Astrocyte of the spinal cord (primary cell): ENCODE measurements around the gene RBM3.
"Not testable (repeated sequence)": the region's sequence is repeated elsewhere in the genome, so short reads cannot be mapped to it uniquely, and the experiment has no call there.

Experiments used
- DNase-seq: peaks from one replicate; pipeline ENCODE4 v3.0.0; 2011; ENCODE audit warnings: low read depth, low spot score
- H3K4me3 ChIP-seq: 2 replicates; pipeline ENCODE4 v1.5.1; 2011; ENCODE audit warnings: low read depth, mild to moderate bottlenecking, low read length, moderate library complexity
- in situ Hi-C: cut with HindIII; loops from 2 replicates; pipeline ENCODE4 v1.10.0; 2017; ENCODE audit warnings: low sequenced_read_pairs
- TF ChIP-seq, protein P1 (sequence below): IDR thresholded peaks from 2 replicates; pipeline ENCODE4 v1.5.1; 2012; ENCODE audit warnings: low read depth, mild to moderate bottlenecking, low read length, inconsistent platforms

RBM3 gene

DNA sequence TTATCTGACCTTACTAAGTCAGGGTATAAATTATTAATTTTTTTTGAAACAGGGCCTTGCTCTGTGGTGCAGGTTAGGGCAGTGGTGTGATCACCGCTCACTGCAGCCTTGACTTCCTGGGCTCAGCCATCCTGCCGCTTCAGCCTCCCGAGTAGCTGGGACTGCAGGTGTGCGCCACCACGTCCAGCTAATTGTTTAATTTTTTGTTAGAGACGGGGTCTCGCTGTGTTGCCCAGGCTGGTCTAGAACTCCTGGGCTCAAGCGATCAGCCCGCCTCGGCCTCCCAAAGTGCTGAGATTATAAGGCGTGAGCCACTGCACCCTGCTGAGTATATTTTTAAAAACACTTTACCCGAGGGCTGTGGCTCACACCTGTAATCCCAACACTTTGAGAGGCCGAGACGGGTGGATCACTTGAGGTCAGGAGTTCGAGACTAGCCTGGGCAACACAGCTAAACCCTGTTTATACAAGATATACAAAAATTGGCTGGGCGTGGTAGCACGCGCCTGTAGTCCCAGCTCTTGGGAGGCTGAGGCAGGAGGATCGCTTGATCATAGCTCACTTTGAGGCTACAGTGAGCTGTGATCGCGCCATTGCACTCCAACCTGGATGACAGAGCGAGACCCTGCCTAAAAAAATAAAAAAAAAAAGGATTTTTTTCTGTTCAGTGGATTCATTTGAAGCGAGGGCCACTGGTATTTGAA is 35.5 kb upstream of the RBM3 start:
- TF ChIP-seq, protein P1, sequence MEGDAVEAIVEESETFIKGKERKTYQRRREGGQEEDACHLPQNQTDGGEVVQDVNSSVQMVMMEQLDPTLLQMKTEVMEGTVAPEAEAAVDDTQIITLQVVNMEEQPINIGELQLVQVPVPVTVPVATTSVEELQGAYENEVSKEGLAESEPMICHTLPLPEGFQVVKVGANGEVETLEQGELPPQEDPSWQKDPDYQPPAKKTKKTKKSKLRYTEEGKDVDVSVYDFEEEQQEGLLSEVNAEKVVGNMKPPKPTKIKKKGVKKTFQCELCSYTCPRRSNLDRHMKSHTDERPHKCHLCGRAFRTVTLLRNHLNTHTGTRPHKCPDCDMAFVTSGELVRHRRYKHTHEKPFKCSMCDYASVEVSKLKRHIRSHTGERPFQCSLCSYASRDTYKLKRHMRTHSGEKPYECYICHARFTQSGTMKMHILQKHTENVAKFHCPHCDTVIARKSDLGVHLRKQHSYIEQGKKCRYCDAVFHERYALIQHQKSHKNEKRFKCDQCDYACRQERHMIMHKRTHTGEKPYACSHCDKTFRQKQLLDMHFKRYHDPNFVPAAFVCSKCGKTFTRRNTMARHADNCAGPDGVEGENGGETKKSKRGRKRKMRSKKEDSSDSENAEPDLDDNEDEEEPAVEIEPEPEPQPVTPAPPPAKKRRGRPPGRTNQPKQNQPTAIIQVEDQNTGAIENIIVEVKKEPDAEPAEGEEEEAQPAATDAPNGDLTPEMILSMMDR: no peak
- in situ Hi-C loops: no loop called here
- peak overlapping the region; percentile 65 for H3K4me3 ChIP-seq
- no peak for DNase-seq

DNA sequence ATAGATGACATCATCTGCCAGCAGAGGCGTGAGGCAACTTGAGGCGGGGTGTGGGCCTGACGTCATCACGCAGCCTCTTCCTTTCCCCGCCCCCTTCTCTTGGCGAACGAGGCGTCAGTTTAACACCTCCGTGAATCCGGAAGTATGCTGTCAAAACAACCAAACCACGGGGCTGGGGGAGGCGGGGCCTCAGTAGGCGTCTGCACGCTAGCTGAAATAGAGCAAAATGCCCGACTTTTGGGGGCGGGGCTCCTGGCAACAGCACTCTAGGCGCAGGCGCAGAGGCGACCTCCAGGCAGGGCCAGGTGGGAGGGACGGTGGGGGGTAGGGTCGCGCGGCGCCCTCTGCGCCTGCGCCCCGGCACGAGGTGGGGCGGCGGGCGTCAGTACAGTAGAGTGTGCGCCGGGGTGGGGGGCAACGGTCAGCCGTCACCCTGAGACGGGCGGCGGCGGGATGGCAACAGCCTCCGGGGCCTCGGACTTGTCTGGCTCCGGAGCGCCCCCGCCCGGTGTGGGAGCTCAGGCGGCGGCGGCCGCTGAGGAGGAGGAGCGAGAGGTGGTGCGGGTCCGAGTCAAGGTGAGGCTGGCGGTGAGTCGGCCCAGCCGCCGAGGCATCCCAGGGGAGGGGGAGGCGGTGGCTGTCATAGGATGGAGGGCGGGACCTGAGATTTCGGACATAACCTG is 34.8 kb upstream of the RBM3 start, which contains the start of gene TBC1D25:
TBC1D25 (plus strand) TSS at position 370 of the 683 bp plus-strand sequence; CDS start at position 454, 84 bp downstream.
- in situ Hi-C loops: no loop called here
- H3K4me3 ChIP-seq: peak within 1 kb of the TSS; percentile 65
- TF ChIP-seq, protein P1: peak; percentile 43
- DNase-seq: peak; percentile 97

DNA sequence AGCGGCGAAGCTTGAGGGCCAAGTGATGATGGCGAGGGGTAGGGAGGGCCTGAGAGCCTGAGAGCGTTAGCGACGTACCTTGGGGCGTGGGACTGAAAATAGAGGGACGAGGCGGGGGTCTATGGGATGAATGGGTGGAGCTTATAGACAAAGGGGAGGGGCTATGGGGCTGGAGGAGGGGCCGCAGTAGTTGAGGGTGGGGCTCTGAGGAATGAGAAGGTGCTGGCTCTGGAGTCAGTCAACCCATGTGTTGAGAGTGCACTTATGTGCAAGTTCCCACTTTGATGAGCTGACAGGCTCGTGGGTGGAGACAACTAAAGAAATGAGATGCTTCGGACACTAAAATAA is 34.3 kb upstream of the RBM3 start:
- peak; percentile 36 for DNase-seq
- in situ Hi-C loops: no loop called here
- peak overlapping the region; percentile 65 for H3K4me3 ChIP-seq
- TF ChIP-seq, protein P1: no peak

DNA sequence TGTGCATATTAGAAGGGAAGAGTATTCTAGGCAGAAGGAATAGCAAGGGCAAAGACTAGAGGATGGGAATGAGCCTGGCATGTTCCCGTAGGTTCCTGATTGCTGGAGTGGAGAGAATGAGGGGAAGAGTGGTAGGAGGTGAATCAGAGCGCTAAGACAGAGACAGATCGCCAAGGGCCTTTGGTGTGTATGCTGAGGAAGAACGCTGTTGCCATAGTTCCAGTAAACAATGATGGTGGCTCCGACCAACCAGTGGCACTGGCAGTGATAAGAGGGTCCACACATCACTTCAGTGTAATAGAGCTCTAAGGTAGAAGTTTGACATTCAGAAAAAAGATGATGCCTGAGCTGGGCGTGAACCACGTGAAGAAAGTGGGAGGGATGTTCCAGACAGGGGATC is 33.8 kb upstream of the RBM3 start:
- H3K4me3 ChIP-seq: peak overlapping the region; percentile 65
- TF ChIP-seq, protein P1: no peak
- in situ Hi-C loops: no loop called here
- DNase-seq: no peak

DNA sequence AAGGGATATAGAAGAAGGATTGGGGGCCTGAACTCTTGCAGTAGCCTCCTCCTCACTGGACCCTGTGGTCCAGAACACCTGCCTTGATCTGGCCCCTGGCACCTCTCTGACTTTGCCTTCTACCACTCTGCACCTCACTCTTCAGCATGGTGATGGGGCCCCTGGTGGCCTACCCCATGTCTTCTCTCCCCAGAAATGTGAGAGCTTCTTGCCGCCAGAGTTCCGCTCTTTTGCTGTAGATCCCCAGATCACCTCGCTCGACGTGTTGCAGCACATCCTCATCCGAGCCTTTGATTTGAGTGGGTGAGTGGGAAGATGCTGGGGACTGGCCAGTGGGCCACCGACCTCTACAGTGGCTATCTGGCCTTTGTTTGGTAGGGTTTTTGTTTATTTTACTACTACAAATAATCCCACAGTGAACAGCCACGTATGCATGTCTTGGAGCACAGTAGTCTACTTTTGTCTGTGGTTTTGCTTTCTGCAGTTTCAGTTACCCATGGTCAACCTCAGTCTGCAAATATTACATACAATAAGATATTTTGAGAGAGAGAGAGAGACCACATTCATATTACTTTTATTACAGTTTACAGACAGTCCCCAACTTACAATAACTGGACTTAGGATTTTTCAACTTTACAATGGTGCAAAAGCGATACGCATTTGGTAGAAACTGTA is 33.0 kb upstream of the RBM3 start:
- no peak for DNase-seq
- TF ChIP-seq, protein P1: no peak
- H3K4me3 ChIP-seq: no peak overlapping the region
- in situ Hi-C loops: no loop called here

DNA sequence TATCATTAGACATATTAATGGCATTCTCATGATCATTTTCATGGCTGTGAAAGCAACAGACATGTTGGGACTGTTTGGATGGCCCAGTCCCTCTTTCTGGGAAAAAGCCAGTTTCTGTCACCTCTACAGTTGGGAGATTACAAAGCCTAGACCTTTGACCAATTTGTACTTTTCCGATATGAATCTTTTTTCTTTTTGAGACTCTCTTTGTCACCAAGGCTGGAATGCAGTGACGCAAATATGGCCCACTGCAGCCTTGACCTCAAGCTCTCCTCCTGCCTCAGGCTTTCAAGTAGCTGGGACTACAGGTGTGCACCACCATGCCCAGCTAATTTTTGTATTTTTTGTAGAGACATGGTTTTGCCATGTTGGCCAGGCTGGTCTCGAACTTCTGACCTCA is 25.4 kb upstream of the RBM3 start:
- no peak overlapping the region for H3K4me3 ChIP-seq
- in situ Hi-C loops: no loop called here
- TF ChIP-seq, protein P1: no peak
- DNase-seq: no peak

DNA sequence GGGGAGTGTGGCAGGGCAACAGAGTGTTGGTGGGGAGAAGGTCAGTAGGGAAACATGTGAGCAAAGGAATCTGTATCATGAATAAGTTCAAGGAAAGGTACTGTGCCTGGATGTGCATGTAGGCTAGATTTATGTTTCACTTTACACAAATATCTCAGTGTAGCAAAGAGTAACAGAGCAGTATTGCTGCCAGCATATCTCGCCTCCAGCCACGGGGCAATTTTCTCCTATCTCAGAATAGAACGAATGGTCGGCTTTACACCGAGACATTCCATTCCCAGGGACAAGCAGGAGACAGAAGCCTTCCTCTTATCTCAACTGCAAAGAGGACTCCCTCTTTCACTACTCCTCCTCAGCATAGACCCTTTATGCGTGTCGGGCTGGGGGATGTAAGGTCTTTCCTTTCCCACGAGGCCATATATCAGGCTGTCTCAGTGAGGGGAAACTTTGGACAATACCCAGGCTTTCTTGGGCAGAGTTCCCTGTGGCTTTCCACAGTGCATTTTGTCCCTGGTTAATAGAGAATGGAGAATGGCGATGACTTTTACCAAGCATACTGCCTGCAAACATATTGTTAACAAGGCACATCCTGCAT is 18.5 kb upstream of the RBM3 start:
- H3K4me3 ChIP-seq, in situ Hi-C loops, DNase-seq: not testable (repeated sequence)
